Measurements from ENCODE around the gene PHF11. TPM values are rescaled to one million over a fixed set of nuclear protein-coding genes. Genes with fewer than 3 reads are reported as not detected.
A peak's percentile ranks its signal among the peaks of the same experiment; 100 is the strongest.

The PHF11 gene
- total and polyA plus RNA-seq, 4 donors, result 40.4 to 76.2 (median 46.3) TPM

DNA sequence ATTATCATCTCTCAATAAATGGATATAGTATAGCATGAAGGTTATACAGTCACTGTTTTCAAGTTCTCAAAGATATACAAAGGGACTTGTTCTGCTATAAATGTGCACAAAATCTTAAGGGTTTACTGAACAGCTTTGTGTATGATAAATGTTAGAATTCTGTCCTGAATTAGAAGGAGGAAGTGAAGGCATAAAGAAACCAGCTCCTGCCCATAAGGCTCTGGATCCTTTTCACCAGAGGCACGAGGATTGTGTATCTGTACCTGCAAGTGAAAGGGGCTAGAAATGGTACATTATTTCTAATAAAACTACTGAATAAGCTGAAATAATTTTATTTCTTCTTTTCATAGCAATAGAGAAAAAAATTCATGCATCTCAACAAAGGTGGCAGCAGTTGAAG is 32.4 kb downstream of the PHF11 start:
- peaks cover 2 to 12% (median 3%) of the 10 kb centered on the region in 4 donors for H3K36me3 ChIP-seq (ENCODE audit: control insufficient read depth in 4 of 4, insufficient read depth in 4 of 4, low read length in 4 of 4)
- no peak for DNase-seq
- no peaks in the 10 kb centered on the region for H3K9me3 ChIP-seq (ENCODE audit: control insufficient read depth in 4 of 4, insufficient read depth in 3 of 4, low read length in 3 of 4)
- no peaks in the 10 kb centered on the region for H3K27me3 ChIP-seq (ENCODE audit: control insufficient read depth in 3 of 3, insufficient read depth in 3 of 3, low read length in 2 of 3)
- H3K4me3 ChIP-seq, result no peak overlapping the region
- peaks cover 0 to 8% (median 0%) of the 10 kb centered on the region in 5 donors for H3K4me1 ChIP-seq (ENCODE audit: control insufficient read depth in 5 of 5, insufficient read depth in 5 of 5, low read length in 5 of 5)
- TF ChIP-seq, protein P1, sequence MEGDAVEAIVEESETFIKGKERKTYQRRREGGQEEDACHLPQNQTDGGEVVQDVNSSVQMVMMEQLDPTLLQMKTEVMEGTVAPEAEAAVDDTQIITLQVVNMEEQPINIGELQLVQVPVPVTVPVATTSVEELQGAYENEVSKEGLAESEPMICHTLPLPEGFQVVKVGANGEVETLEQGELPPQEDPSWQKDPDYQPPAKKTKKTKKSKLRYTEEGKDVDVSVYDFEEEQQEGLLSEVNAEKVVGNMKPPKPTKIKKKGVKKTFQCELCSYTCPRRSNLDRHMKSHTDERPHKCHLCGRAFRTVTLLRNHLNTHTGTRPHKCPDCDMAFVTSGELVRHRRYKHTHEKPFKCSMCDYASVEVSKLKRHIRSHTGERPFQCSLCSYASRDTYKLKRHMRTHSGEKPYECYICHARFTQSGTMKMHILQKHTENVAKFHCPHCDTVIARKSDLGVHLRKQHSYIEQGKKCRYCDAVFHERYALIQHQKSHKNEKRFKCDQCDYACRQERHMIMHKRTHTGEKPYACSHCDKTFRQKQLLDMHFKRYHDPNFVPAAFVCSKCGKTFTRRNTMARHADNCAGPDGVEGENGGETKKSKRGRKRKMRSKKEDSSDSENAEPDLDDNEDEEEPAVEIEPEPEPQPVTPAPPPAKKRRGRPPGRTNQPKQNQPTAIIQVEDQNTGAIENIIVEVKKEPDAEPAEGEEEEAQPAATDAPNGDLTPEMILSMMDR (IDR thresholded peaks at IDR 0.05; ENCODE audit: control extremely low read depth, extremely low read depth), result no peak
- no peak overlapping the region for H3K27ac ChIP-seq (ENCODE audit: low read depth in 1 of 2, low read length in 1 of 2)
- no peak for ATAC-seq (ENCODE audit: insufficient read depth, low FRiP score)
- 28 to 70% methylated on average over 1 of the region's 1 CpG for WGBS, 2 donors
- H3K9ac ChIP-seq (ENCODE audit: insufficient read depth in 1 of 2, low read length in 2 of 2), result no peak overlapping the region

DNA sequence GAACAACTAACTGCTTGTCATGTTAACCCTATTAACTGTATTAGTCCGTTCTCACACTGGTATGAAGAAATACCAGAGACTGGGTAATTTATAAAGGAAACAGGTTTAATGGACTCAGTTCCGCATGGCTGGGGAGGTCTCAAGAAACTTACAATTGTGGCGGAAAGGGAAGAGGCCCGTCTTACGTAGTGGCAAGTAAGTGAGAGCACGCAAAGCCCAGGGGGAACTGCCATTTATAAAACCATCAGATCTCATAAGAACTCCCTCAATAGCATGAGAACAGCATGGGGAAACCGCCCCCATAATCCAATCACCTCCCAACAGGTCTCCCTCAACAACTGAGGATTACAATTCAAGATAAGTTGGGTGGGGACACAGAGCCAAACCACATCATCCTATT is 34.7 kb downstream of the PHF11 start:
- TF ChIP-seq, protein P1 (IDR thresholded peaks at IDR 0.05; ENCODE audit: control extremely low read depth, extremely low read depth), result no peak
- no peaks in the 10 kb centered on the region for H3K27me3 ChIP-seq (ENCODE audit: control insufficient read depth in 3 of 3, insufficient read depth in 3 of 3, low read length in 2 of 3)
- H3K4me1 ChIP-seq (ENCODE audit: control insufficient read depth in 5 of 5, insufficient read depth in 5 of 5, low read length in 5 of 5), result peaks cover 0 to 12% (median 0%) of the 10 kb centered on the region in 5 donors
- peaks cover 2 to 15% (median 7%) of the 10 kb centered on the region in 4 donors for H3K36me3 ChIP-seq (ENCODE audit: control insufficient read depth in 4 of 4, insufficient read depth in 4 of 4, low read length in 4 of 4)
- H3K27ac ChIP-seq (ENCODE audit: low read depth in 1 of 2, low read length in 1 of 2), result no peak overlapping the region
- H3K9ac ChIP-seq (ENCODE audit: insufficient read depth in 1 of 2, low read length in 2 of 2), result no peak overlapping the region
- DNase-seq (peak in 1 of 3 donors; percentile 6), ATAC-seq (ENCODE audit: insufficient read depth, low FRiP score) (no peak)
- WGBS, 2 donors, result 44 to 72% methylated on average over 7 of the region's 7 CpGs
- no peak overlapping the region for H3K4me3 ChIP-seq
- no peaks in the 10 kb centered on the region for H3K9me3 ChIP-seq (ENCODE audit: control insufficient read depth in 4 of 4, insufficient read depth in 3 of 4, low read length in 3 of 4)

DNA sequence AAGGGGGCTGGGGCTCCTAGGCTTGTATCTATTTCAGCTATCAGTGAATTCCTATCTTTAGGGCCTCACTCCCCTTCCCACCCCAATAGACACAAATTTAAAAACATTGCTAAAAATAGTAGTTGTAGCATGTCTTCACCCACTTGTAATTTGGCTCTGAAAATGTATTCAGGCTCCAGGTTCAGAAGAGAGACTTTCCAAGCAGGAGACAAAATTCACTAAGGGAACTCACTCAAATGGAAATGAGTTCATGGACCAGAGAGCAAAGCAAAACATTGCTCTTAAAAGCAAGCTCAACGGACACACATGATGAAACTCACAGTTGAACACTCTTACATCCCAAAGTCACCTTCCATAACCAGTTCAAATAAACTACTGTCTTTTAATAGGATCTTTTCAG is 36.8 kb downstream of the PHF11 start:
- no peak overlapping the region for H3K4me3 ChIP-seq
- TF ChIP-seq, protein P1 (IDR thresholded peaks at IDR 0.05; ENCODE audit: control extremely low read depth, extremely low read depth), result no peak
- WGBS, 2 donors, result 86 to 95% methylated on average over 1 of the region's 1 CpG
- H3K4me1 ChIP-seq (ENCODE audit: control insufficient read depth in 5 of 5, insufficient read depth in 5 of 5, low read length in 5 of 5), result peaks cover 0 to 15% (median 0%) of the 10 kb centered on the region in 5 donors
- no peaks in the 10 kb centered on the region for H3K27me3 ChIP-seq (ENCODE audit: control insufficient read depth in 3 of 3, insufficient read depth in 3 of 3, low read length in 2 of 3)
- DNase-seq, result no peak
- no peak overlapping the region for H3K9ac ChIP-seq (ENCODE audit: insufficient read depth in 1 of 2, low read length in 2 of 2)
- H3K36me3 ChIP-seq (ENCODE audit: control insufficient read depth in 4 of 4, insufficient read depth in 4 of 4, low read length in 4 of 4), result peaks cover 2 to 15% (median 6%) of the 10 kb centered on the region in 4 donors
- ATAC-seq (ENCODE audit: insufficient read depth, low FRiP score), result no peak
- no peak overlapping the region for H3K27ac ChIP-seq (ENCODE audit: low read depth in 1 of 2, low read length in 1 of 2)
- H3K9me3 ChIP-seq (ENCODE audit: control insufficient read depth in 4 of 4, insufficient read depth in 3 of 4, low read length in 3 of 4), result no peaks in the 10 kb centered on the region

DNA sequence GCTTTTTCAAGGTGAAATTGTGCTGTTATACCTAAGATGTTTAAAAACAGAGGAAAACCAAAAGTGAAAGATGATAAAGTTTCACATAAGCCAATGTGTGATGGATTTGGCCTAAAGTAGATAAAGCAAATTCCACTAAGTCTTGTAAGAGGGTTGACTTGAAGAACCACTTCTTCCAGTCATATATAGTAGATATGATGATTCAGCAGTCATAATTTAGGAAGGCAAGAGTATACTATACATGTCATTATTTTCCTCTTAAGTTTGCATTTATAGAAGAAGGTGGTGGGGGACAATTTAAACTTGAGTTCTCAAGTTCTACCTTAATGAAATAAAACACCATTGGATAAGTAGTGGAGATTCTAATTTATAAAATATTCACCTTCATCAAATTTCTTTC is 37.3 kb downstream of the PHF11 start:
- ATAC-seq (ENCODE audit: insufficient read depth, low FRiP score) (no peak), DNase-seq (no peak)
- TF ChIP-seq, protein P1 (IDR thresholded peaks at IDR 0.05; ENCODE audit: control extremely low read depth, extremely low read depth), result no peak
- no peak overlapping the region for H3K4me3 ChIP-seq
- H3K27me3 ChIP-seq (ENCODE audit: control insufficient read depth in 3 of 3, insufficient read depth in 3 of 3, low read length in 2 of 3), result no peaks in the 10 kb centered on the region
- H3K9me3 ChIP-seq (ENCODE audit: control insufficient read depth in 4 of 4, insufficient read depth in 3 of 4, low read length in 3 of 4), result no peaks in the 10 kb centered on the region
- H3K36me3 ChIP-seq (ENCODE audit: control insufficient read depth in 4 of 4, insufficient read depth in 4 of 4, low read length in 4 of 4), result peaks cover 2 to 16% (median 6%) of the 10 kb centered on the region in 4 donors
- peaks cover 0 to 15% (median 0%) of the 10 kb centered on the region in 5 donors for H3K4me1 ChIP-seq (ENCODE audit: control insufficient read depth in 5 of 5, insufficient read depth in 5 of 5, low read length in 5 of 5)
- H3K9ac ChIP-seq (ENCODE audit: insufficient read depth in 1 of 2, low read length in 2 of 2), result no peak overlapping the region
- no peak overlapping the region for H3K27ac ChIP-seq (ENCODE audit: low read depth in 1 of 2, low read length in 1 of 2)
